Thymus (tissue), 11 donors: ENCODE results near the gene CTDNEP1. TPM values are rescaled to one million over a fixed set of nuclear protein-coding genes. Genes with fewer than 3 reads are reported as not detected.
"Not testable (repeated sequence)": the region's sequence is repeated elsewhere in the genome, so short reads cannot be mapped to it uniquely, and the experiment has no call there.

Experiments
- DNase-seq, 9 donors: peaks; one replicate each; pipeline ENCODE4 v3.0.0-alpha.2; 2013; ENCODE audit warnings: low spot score in 9 of 9, low read depth in 6 of 9, missing footprints in 1 of 9
- H3K27ac ChIP-seq, 2 donors: one replicate each; pipeline ENCODE4 v1.5.1; 2013; ENCODE audit warnings: control low read depth in 1 of 2, low read depth in 1 of 2, low read length in 1 of 2, mild to moderate bottlenecking in 1 of 2, moderate library complexity in 1 of 2
- H3K27me3 ChIP-seq, 2 donors: one replicate each; pipeline ENCODE4 v1.5.1; 2013; ENCODE audit warnings: low read length in 1 of 2; ENCODE audit not compliant: control insufficient read depth in 2 of 2, insufficient read depth in 1 of 2
- H3K36me3 ChIP-seq, 2 donors: one replicate each; pipeline ENCODE4 v1.5.1; 2013; ENCODE audit warnings: low read length in 1 of 2, mild to moderate bottlenecking in 1 of 2, moderate library complexity in 1 of 2; ENCODE audit not compliant: control insufficient read depth in 2 of 2, insufficient read depth in 2 of 2
- H3K4me1 ChIP-seq, 2 donors: one replicate each; pipeline ENCODE4 v1.5.1; 2013; ENCODE audit warnings: low read length in 2 of 2; ENCODE audit not compliant: control insufficient read depth in 2 of 2, insufficient read depth in 2 of 2
- H3K4me3 ChIP-seq, 2 donors: one replicate each; pipeline ENCODE4 v1.5.1; 2013; ENCODE audit warnings: low read length in 2 of 2, control low read depth in 1 of 2, mild to moderate bottlenecking in 1 of 2
- H3K9me3 ChIP-seq, 2 donors: one replicate each; pipeline ENCODE4 v1.5.1; 2013; ENCODE audit warnings: low read length in 1 of 2, mild to moderate bottlenecking in 1 of 2; ENCODE audit not compliant: control insufficient read depth in 2 of 2, insufficient read depth in 1 of 2
- WGBS: extraction: QIAGEN DNeasy Blood & Tissue Kit; methylation state at CpG from one replicate; pipeline ENCODE4 v1.1.7; 2013; 5-methylcytosine and 5-hydroxymethylcytosine counted together
- polyA plus RNA-seq: library from polyadenylated mRNA; stranded (reverse); fragments of 200-250 nt; gene quantifications from one replicate; pipeline ENCODE4 v1.2.3, GENCODE V29; 2013
- total RNA-seq: library from RNA; stranded (reverse); fragments of 120-200 nt; gene quantifications from one replicate; pipeline ENCODE4 v1.2.4, GENCODE V29; 2013
- donor health status: healthy.

The CTDNEP1 gene
- total and polyA plus RNA-seq, 2 donors = 19.5 to 79.7 TPM

DNA sequence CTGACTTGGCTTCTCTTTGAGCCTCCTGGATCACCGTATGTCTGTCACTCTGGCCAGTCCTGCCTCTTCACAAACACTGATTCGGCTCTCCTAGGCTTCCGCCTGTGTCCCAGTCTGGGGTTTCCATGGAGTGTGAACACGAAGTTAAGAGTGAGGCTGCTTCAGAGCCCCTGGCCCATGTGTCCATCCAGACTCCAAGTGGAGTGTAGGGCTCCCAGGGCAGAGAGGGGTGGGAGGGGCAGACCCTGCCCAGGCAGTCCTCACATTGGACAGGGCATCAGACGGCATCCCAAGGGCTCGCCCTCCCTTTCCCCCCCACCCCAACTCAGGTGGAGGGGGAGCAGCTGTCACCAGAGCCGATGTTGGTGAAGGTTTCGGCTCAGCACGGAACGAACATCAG, 7.7 kb downstream of the CTDNEP1 start:
- not testable (repeated sequence) for H3K27me3 ChIP-seq, H3K4me3 ChIP-seq, H3K27ac ChIP-seq, DNase-seq, H3K9me3 ChIP-seq
- Histone ChIP-seq H3K4me1 (peaks cover 13 to 32% of the 10 kb centered on the region in 2 donors), H3K36me3 (peaks cover 31 to 49% of the 10 kb centered on the region in 2 donors)
- 95% methylated on average over 10 of the region's 10 CpGs for WGBS

DNA sequence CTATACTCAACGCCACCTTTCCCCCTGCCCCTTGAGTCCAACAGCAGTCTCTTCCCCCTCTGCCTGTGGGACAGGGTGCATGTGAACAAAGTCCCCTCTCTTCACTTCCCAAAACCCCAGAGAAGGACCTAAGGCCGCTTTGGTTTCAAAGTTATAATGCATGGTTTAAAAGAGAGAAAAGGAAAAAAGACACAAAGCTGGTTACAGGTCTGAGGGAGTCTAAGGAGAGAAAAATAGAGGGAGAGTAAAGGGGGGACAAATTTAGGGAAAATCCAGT, 8.1 kb downstream of the CTDNEP1 start:
- peaks cover 13 to 29% of the 10 kb centered on the region in 2 donors for H3K4me1 ChIP-seq
- WGBS = 87% methylated on average over 2 of the region's 2 CpGs

GRCh38 chr17:7242717-7243452, 8.6 kb downstream of the CTDNEP1 start:
- H3K4me1 ChIP-seq = peaks cover 13 to 29% of the 10 kb centered on the region in 2 donors
- peaks cover 31 to 46% of the 10 kb centered on the region in 2 donors for H3K36me3 ChIP-seq
- no peaks in the 10 kb centered on the region for H3K9me3 ChIP-seq
- peak overlapping the region; percentile 65 to 93 for H3K4me3 ChIP-seq
- H3K27me3 ChIP-seq = no peaks in the 10 kb centered on the region
- DNase-seq = peak; percentile 90 to 99 (median 95)
- peak overlapping the region; percentile 94 to 99 for H3K27ac ChIP-seq
- WGBS = 5% methylated on average over 49 of the region's 49 CpGs

More for the DNA sequence above, 8.1 kb downstream of the CTDNEP1 start:
- no peak for DNase-seq
- peak overlapping the region; percentile 94 to 99 for H3K27ac ChIP-seq
- H3K4me3 ChIP-seq = peak overlapping the region; percentile 65 to 93
- H3K36me3 ChIP-seq = peaks cover 31 to 46% of the 10 kb centered on the region in 2 donors
- no peaks in the 10 kb centered on the region for H3K27me3 ChIP-seq
- H3K9me3 ChIP-seq = no peaks in the 10 kb centered on the region

DNA sequence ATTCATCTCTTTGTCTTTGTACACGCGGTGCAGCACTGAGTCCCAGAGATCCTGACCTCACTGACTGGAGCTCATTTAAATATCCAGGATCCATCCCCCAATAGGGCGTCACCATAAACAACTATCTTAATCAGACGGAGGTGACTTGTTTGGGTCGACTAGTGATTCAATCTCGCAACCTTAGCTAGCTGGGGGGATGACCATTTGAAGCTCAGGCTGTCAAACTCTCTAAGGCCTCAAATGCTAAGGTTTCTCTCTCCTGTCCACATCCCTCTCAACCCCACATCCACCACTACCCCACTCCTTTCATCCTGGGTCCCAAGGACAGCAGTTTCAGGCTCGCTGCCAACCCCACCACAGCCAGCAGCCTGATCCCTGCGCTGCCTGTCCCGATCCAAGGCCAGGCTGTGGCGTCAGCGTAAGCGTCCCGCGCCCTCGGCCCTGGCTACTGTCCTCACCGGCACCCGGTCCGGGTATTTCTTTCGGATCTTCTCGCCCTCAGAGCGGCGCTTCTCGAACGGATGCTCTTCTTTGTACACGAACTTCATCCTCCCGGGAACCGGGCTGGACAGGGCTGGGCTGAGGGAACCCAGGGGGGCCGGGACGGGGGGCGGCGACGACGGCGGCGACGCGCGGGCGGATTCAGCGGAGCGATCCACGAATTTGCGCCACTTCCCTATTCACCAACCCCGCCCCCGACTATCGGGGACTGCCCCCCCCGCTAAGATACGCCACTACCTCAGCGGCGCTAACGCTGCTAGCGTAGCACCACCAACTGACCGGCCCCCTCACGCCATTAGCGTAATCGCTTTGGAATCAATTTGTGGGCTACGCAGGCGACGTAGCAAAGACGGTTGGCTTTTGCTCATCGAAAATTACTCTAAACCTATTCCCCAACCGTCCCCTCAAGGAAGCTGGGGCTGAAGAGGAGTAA, 9.5 kb downstream of the CTDNEP1 start, which contains the start of gene GABARAP:
Gene GABARAP (minus strand): TSS at position 667 of the 934 bp plus-strand sequence. CDS start 119 bp downstream, at position 548.
- no peaks in the 10 kb centered on the region for H3K27me3 ChIP-seq
- peaks cover 30 to 47% of the 10 kb centered on the region in 2 donors for H3K36me3 ChIP-seq
- H3K4me3 ChIP-seq = peak within 1 kb of the TSS; percentile 65 to 93
- peak in 8 of 9 donors; percentile 82 to 96 (median 88) for DNase-seq
- WGBS = under 1% methylated on average over 62 of the region's 62 CpGs
- H3K27ac ChIP-seq = peak within 1 kb of the TSS; percentile 94 to 99
- peaks cover 17 to 35% of the 10 kb centered on the region in 2 donors for H3K4me1 ChIP-seq
- H3K9me3 ChIP-seq = no peaks in the 10 kb centered on the region

DNA sequence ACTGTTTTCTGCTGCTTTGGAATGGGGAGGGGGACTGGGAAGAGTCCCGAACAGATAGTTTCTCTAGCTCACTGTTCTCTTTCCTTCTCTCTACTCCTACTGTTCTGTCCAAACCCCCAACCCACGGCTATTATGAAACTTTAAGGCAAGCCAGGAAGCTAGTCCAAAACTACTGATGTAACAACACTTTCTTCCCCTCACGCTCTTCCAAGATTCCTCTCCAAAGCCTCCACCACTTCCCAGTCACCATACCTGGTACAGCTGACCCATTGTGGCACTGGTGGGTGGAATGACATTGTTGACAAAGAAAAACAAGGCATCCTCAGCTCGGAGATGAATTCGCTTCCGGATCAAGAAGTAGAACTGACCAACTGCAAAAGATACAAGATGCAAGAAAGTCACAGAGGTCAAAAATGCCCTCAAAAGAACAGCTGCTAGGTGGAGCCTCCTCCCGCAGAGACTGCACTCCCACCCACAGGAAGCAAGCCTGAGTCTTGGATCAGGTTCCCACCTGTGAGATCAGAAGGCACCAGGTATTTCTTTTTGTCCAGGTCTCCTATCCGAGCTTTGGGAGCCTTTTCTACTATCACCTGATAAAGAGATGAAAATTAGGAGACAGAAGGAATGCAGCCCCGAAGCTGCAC, 10.3 kb downstream of the CTDNEP1 start:
- 70% methylated on average over 9 of the region's 9 CpGs for WGBS
- peak overlapping the region; percentile 65 to 93 for H3K4me3 ChIP-seq
- H3K9me3 ChIP-seq = no peaks in the 10 kb centered on the region
- no peak for DNase-seq
- H3K27ac ChIP-seq = peak overlapping the region; percentile 94 to 99
- H3K4me1 ChIP-seq = peaks cover 19 to 39% of the 10 kb centered on the region in 2 donors
- no peaks in the 10 kb centered on the region for H3K27me3 ChIP-seq
- H3K36me3 ChIP-seq = peaks cover 30 to 47% of the 10 kb centered on the region in 2 donors

GRCh38 chr17:7240375-7240774, 11.2 kb downstream of the CTDNEP1 start:
- peak overlapping the region in 1 of 2 donors; percentile 80 for H3K4me3 ChIP-seq
- peak in 1 of 9 donors; percentile 13 for DNase-seq
- WGBS = 80% methylated on average over 4 of the region's 4 CpGs
- no peaks in the 10 kb centered on the region for H3K27me3 ChIP-seq
- peaks cover 32 to 49% of the 10 kb centered on the region in 2 donors for H3K36me3 ChIP-seq
- peaks cover 19 to 45% of the 10 kb centered on the region in 2 donors for H3K4me1 ChIP-seq
- H3K9me3 ChIP-seq = no peaks in the 10 kb centered on the region
- peak overlapping the region; percentile 46 to 99 for H3K27ac ChIP-seq

GRCh38 chr17:7239091-7240027, 12.2 kb downstream of the CTDNEP1 start, which contains the start of gene PHF23:
Gene PHF23, minus strand, starts transcription at chr17:7239457. Its CDS starts 178 bp downstream, at chr17:7239279.
- peak; percentile 97 to 100 (median 99) for DNase-seq
- peak within 1 kb of the TSS; percentile 80 to 89 for H3K4me3 ChIP-seq
- peak within 1 kb of the TSS; percentile 97 to 99 for H3K27ac ChIP-seq
- H3K27me3 ChIP-seq = no peaks in the 10 kb centered on the region
- WGBS = 1% methylated on average over 72 of the region's 72 CpGs
- peaks cover 32 to 48% of the 10 kb centered on the region in 2 donors for H3K36me3 ChIP-seq
- peaks cover 26 to 56% of the 10 kb centered on the region in 2 donors for H3K4me1 ChIP-seq
- H3K9me3 ChIP-seq = no peaks in the 10 kb centered on the region
